ENCODE data around the gene MAP3K15.

Gene MAP3K15

DNA sequence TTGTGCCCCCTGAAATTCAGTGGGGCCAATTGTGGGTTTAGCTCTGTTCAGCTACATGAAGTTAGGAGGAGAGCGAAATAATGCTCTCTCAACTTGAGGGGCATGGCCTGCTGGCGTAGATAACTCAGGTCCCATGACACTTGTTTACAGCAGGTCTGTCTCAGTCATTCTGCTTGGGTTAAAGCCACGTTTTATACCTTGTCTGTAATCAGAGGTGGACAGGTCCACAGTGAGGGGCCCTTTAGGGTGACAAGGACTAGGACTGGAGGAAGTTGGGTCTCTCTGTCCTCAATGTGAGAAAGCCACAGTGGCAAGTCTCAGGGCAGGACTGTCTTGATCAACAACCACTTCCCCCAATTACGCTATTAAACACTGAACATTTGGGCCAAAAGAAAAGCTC, 122.6 kb downstream of the MAP3K15 start:
- no peak for TF ChIP-seq ZFX (IDR thresholded peaks at IDR 0.05; ENCODE audit: borderline replicate concordance)
- TF ChIP-seq, protein P1, sequence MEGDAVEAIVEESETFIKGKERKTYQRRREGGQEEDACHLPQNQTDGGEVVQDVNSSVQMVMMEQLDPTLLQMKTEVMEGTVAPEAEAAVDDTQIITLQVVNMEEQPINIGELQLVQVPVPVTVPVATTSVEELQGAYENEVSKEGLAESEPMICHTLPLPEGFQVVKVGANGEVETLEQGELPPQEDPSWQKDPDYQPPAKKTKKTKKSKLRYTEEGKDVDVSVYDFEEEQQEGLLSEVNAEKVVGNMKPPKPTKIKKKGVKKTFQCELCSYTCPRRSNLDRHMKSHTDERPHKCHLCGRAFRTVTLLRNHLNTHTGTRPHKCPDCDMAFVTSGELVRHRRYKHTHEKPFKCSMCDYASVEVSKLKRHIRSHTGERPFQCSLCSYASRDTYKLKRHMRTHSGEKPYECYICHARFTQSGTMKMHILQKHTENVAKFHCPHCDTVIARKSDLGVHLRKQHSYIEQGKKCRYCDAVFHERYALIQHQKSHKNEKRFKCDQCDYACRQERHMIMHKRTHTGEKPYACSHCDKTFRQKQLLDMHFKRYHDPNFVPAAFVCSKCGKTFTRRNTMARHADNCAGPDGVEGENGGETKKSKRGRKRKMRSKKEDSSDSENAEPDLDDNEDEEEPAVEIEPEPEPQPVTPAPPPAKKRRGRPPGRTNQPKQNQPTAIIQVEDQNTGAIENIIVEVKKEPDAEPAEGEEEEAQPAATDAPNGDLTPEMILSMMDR (IDR thresholded peaks at IDR 0.05), result no peak
- no peak overlapping the region for H3K27ac ChIP-seq

DNA sequence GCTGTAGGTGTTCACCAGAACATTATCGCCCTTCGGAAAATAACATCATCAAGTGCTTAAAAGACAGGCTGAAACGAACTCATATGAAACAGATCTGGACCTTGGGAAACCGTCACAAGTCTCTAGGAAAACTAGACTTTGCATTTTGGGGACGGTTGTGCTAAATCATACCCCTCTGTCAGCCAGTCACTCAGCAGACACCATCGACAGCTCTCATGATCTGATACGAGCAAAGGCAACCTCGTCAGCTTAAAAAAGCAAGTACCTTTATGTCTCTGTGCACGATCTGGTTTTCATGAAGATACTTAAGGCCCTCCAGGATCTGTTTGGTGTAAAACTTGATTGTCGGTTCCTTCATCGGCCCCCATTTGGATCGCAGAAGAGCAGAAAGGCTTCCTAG, 123.2 kb downstream of the MAP3K15 start:
- no peak for TF ChIP-seq ZFX (IDR thresholded peaks at IDR 0.05; ENCODE audit: borderline replicate concordance)
- TF ChIP-seq, protein P1 (IDR thresholded peaks at IDR 0.05), result no peak
- H3K27ac ChIP-seq, result no peak overlapping the region

DNA sequence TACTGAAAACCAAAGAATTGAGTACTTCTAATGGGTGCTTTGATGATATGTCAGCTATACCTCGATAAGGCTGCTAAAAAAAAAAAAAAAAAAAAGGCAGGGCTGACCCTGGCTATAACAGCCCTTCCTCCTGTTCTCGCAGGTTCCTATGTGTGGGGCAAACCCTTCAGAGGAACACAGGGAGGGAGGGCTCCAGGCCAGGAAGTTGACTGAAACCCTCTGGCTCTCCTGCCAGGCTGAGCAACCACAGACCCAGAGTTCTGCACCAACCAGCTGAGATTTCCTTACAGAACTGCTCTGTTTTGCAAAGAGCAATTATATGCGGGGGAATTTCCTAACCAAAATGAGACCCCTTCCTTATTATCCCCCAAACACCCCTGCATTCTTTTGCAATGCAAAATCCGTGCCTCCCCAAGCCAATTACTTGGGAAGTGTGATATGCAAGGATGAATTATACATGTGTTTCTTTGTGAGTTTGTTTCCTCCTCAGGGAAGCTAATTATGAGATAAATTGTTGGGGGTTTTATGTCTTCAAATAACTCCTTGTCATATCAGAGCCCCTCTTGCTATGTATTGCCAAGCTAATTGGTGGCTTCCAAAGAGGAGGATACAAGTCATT, 126.0 kb downstream of the MAP3K15 start:
- TF ChIP-seq, protein P1 (IDR thresholded peaks at IDR 0.05), result no peak
- no peak for TF ChIP-seq ZFX (IDR thresholded peaks at IDR 0.05; ENCODE audit: borderline replicate concordance)
- no peak overlapping the region for H3K27ac ChIP-seq

DNA sequence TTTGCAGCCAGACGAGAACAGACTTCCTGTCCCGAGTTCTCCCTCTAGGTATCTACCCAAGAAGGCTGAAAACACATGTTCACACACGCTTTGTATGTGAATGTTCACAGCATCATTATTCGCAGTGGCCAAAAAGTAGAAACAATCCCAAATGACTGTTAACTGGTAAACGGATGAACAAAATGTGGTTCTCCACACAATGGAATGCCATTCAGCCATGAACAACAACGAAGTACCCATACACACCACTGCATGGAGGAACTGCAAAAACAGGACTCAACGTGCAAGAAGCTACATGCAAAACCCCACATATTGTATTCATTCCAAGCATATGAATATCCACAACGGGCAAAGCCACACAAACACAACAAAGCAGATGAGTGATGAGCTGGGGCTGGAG, 126.6 kb downstream of the MAP3K15 start:
- TF ChIP-seq, protein P1 (IDR thresholded peaks at IDR 0.05), result no peak
- no peak for TF ChIP-seq ZFX (IDR thresholded peaks at IDR 0.05; ENCODE audit: borderline replicate concordance)
- H3K27ac ChIP-seq, result no peak overlapping the region

DNA sequence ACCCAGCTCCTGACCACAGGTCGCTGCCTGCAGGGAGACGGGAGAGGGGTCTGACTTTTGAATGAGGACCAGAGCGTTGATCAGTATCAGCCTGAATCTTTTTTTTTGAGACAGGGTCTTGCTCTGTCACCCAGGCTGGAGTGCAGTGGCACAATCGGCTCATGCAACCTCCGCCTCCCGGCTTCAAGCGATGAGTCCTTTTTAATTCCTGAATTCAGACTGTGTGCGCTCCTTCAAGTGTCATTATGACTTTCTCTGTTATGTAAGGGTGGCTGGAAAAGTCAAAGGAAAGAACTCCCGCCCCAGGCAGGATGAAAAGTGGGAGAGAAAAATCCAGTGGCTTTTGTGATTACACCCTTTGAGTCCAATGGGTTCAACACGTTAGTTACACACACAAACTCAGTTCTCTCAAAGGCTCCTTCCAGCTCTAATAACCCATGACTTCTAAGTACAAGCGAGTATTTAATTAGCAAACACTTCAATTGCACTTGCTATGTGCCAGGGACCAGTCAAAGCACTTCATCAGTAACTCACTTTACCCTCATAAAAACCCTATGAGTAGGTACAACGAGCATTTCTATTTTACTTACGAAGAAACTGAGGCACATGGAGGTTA, 127.1 kb downstream of the MAP3K15 start:
- no peak for TF ChIP-seq ZFX (IDR thresholded peaks at IDR 0.05; ENCODE audit: borderline replicate concordance)
- TF ChIP-seq, protein P1 (IDR thresholded peaks at IDR 0.05), result no peak
- H3K27ac ChIP-seq, result no peak overlapping the region

DNA sequence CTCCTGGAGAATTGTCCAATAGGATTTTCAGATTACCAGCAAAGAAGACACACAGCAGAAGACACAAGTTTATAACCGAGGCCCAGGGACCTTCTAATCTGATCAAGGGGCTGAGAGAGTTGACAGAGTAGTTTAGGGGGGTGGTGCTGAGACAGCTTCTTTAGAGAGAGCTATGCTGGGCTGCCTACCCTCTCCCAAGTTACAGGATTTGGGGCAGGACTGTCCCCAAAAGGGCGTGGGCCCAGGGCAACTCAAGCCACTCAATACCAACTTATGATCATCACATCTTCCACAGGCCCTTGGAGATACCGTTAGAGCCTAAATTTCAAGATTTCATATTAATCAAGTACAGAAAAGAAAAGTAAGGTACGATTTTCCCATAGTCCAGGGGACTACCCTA, 128.6 kb downstream of the MAP3K15 start:
- TF ChIP-seq ZFX (IDR thresholded peaks at IDR 0.05; ENCODE audit: borderline replicate concordance), result no peak
- TF ChIP-seq, protein P1 (IDR thresholded peaks at IDR 0.05), result no peak
- H3K27ac ChIP-seq, result no peak overlapping the region

DNA sequence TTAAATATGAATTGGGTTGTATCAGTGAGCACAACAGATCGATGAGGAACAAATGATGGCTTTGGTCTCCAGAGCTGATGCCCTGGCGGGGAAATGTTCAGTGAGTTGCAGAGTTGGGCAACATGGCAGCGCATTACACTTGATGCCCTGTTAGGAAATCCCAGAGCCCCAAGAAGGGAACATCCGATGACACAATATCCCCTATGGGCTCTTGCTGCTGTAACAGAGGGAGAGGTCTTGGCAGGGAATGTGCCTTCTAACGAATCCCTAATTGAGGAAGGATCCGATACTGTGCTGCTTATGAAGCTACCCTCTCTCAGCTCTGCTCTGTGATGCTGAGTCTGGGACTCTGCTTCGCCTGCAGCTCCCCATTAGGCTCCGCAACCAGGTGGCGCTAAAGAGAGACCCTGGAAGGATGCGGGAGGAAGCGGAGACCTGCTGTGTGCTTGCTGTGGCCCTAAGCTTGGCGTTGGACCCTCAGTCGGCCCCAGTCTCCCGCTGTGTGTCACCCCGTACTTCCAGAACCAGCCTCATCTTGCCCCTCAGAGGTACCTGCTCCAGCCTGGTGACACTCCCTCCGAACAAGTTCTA, 132.7 kb downstream of the MAP3K15 start:
- no peak overlapping the region for H3K27ac ChIP-seq
- no peak for TF ChIP-seq ZFX (IDR thresholded peaks at IDR 0.05; ENCODE audit: borderline replicate concordance)
- TF ChIP-seq, protein P1 (IDR thresholded peaks at IDR 0.05), result peak; percentile 74
